Inflammatory macrophage treated with lipopolysaccharide for 1 hour (primary cell): ENCODE data around the gene EXD3.
"Not testable (repeated sequence)": the region's sequence is repeated elsewhere in the genome, so short reads cannot be mapped to it uniquely, and the experiment has no call there.

Source experiments
- DNase-seq, 2 donors: peaks; one replicate each; pipeline ENCODE4 v3.0.0-alpha.2; 2020 to 2022

EXD3 gene

DNA sequence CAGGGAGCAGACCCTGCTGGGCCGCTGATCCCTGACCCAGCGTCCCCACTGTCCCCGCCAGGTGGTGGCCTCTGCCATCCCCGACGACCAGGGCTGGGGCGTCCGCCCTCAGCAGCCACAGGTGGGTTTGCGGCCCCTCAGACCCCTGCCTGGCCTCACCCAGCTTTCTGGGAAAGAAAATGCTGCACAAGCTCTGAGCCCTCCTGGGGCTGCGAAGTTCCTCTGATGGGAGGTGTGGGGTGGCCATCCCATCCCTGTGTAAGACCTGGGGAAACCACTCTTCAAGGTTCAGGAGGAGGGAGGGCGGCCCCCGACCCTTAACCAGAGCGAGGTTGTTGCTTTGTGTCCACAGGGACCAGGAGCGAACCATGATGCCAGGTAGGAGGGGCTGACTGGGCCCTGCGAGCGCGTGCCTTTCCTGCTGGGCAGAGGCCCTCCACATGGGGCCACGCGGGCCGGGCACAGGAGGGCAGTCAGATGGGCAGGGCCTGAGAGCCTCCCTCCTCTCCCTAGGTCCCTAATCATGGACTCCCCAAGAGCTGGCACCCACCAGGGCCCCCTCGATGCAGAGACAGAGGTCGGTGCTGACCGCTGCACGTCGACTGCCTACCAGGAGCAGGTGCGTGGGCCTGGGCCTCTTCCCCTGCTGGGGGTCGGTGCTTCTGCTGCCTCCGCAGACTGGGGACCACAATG lies 7.9 kb upstream of the EXD3 start:
- no peak for DNase-seq

DNA sequence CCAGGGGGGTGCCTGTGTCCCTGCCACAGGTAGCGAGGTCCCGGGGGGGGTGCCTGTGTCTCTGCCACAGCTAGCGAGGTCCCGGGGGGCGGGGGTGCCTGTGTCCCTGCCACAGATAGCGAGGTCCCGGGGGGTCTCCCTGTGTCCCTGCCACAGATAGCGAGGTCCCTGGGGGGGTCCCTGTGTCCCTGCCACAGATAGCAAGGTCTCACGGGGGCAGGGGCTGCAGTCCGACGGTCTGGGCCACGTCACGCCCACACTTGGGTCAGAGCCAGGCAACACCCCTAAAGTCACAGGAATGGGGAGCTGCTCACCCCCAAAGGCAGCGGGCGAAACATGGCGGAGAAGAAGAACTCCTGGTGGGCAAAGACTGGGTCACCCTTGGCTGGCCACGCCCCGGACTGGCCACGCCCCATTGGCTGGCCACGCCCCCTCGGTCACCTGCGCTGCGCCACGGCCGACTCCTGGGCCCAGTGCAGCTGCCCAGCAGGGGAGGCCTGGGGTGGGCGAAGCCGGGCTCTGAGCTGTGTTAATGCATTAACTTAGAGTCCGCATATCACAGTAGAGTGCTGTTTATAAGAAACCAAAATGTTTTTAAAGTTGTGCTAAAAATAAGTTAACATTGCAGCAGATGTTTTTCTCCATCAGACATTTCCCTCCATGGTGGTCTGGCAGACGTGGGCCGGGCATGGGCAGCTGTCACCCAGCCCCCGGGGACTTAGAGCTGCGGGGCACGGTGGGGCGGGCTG lies 7.2 kb upstream of the EXD3 start:
- no peak for DNase-seq

DNA sequence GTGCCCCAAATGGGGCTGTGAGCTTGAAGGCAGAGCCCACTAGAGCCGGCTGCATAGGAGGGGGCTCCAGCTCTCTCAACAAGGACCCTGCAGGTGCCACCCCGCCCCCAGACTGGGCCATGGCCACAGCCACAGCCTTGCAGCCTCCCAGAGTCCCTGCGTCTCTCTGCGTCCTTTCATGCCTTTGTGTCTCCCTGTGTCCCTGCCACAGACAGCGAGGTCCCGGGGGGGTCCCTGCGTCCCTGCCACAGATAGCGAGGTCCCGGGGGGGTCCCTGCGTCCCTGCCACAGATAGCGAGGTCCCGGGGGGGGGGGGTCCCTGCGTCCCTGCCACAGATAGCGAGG lies 6.6 kb upstream of the EXD3 start:
- DNase-seq, result no peak

DNA sequence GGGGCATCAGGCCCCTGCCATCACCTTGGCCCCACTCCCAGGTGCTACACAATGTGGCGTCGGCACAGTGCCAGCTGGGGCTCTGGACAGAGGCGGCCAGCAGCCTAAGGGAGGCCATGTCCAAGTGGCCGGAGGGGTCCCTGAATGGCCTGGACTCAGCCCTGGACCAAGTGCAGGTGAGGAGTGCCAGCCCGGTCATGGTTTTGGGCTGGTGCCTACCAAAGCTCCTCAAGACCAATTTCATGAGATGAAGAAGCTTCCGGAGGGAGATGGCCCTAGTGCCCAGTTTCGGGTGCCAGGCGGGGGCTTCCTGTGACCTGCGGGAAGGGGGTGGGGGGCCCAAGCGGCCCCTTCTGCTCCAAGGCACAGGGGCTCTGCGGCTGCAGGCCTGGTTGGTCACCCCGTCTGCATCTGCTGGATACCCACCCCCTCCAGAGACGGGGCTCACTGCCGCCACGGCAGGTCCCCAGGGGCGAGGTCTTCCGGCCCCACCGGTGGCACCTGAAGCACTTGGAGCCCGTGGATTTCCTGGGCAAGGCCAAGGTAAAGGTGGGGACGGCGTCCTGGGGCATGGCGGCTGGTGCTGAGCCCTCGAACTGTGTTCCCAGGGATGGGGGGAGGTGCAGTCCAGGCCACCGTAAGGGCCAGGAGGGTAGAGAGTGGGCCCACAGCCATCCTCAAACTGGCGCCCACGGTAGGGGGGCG lies 6.0 kb upstream of the EXD3 start:
- DNase-seq, result no peak

DNA sequence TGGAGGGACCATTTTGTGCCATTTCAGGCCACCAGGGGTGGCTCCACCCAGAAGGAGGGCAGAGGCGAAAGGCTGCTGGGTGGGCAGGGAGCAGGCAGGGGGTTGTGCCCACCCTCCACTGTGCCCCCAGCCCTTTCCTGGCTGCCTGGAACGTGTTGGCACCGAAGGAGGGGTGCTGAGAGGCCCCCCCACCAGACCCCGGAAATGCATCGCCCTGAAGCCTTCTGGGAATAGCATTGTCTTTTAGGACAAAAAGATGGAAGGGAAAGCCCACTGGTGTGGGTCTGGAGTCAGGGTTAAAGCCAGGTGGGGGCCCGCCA lies 5.3 kb upstream of the EXD3 start:
- DNase-seq, result no peak

DNA sequence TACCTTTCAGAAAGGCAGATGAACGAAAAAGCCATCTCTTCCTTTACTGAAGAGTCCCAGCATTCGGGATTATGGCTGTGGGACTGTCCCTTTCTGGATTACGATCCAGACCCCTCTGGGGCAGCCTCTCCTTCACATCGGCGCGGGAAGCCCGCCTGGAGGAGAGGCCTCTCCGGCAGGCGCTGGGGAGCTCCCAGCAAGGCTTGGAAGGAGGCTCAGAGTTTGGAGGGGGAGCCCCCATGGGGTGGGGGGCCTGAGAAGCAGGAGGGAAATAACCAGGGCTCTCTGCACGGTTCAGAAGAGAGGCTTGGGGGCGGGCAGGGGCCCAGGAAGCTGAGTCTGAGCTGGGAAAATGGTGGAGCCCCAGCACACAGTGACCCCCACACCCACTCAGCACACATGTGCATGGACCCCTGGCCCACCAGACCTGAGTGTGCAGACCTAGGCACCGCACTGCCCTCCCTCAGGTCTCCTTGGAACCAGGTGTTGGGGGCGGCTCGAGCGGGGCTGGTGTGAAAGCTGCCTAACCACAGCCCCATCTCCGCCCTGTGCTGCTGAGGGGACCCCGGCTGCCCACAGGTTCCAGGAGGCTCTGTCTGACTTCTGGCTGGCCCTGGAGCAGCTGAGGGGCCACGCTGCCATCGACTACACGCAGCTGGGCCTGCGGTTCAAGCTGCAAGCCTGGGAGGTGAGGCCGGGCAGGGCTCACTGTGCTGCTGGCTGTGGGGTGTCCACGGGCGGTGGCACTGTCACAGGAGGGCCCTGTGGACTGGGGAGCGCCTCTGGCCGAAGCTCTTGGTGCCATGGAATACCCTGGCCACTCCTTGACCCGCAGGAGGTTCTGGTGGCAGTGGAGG lies 4.7 kb upstream of the EXD3 start:
- DNase-seq, result no peak

DNA sequence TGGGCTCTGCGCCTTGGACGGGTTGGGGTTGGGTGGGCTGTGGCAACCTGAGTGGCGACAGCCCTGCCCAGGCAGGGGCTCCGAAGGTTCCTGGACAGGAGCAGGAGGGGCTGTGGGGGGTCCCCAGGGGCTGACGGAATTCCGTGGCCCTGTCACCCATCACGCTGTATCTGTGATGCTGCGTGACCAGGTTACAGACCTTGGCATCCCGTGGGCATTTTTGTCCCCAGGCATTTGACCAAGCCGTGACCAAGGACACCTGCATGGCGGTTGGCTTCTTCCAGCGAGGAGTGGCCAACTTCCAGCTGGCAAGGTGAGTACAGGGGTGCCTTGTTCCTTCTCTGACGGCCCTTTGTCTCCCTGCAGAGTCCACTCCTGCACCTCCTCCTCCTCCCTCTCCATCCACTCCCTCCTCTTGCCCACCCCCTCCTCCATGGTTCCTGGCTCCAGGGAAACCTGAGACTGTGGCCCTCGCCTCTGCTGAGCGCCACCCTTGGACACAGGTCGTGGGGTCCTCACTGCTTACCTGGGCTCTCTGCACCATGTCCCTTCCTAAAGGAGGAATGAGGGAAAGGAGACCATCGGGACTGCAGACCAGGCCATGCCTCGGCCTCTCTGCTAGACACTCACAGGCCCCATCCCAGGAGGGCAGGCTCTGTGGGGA lies 3.2 kb upstream of the EXD3 start:
- DNase-seq, result no peak

DNA sequence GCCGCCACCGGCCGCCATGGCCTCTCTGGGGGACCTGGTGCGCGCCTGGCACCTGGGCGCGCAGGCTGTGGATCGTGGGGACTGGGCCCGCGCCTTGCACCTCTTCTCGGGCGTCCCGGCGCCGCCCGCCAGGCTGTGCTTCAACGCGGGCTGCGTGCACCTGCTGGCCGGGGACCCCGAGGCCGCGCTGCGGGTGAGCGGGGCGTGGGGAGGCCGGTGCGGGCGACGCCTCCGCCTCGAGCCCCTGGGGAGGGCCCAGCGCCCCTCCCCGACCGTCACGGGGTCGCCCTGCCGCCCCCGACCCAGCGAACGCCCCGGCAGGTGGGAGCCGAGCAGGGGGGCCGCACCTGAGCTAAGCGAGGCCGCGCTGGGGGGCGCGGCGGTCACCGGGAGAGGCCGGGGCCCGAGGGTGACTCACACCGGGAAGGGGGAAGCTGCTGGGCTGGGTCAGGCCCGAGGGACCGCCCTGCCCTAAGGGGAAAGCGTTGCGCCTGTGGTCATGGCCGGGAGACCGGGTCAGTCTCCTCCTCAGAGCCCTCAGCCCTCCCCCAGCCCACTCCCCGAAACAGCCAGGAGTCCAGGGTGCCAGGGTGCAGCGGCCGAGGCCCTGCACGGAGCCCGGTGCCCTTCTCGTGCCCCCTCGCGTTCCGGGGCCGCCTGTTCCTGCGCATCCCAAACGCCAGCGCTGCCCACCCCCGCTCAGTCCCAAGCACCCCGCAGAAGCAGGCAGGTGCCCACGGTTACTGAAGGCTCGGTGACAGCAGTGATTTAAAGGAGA lies 741 bp upstream of the EXD3 start:
- DNase-seq, result peak in 1 of 2 donors; percentile 17

DNA sequence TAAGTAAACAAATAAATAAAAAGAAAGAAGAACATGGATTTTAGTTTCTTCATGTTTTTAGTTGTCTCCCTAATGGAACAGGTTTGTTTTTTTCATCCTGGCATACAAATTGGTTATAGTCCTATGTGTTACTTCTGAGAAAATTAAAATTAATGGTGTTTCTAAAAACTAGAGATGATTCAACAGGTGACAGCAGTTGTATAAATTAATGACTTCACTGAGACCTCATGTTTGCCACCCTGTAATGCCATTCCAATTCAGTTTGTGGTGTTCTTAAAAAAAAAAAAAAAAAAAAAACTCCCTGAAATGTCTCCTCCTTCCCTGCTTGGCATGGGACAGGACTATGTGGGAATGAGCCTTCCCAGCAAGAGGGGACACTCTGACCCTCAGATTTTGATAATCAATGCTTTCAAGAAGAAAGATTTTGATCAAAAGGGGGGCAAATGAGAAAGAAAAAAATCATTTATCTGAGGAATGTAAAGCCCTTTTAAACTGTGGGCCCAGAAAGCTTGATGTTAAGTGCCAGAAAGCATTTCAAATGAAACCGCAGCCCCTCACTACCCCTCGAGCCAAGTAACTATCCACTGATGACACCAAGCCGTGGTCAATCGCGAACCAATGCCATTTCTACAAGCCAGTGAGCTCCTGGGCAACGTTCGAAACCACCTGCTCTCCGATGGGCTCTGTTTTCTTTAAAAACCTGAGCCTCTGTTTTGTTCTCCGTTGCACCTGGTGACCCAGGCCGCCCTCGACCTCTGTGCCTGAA lies 941 bp downstream of the EXD3 start:
- DNase-seq, result no peak

DNA sequence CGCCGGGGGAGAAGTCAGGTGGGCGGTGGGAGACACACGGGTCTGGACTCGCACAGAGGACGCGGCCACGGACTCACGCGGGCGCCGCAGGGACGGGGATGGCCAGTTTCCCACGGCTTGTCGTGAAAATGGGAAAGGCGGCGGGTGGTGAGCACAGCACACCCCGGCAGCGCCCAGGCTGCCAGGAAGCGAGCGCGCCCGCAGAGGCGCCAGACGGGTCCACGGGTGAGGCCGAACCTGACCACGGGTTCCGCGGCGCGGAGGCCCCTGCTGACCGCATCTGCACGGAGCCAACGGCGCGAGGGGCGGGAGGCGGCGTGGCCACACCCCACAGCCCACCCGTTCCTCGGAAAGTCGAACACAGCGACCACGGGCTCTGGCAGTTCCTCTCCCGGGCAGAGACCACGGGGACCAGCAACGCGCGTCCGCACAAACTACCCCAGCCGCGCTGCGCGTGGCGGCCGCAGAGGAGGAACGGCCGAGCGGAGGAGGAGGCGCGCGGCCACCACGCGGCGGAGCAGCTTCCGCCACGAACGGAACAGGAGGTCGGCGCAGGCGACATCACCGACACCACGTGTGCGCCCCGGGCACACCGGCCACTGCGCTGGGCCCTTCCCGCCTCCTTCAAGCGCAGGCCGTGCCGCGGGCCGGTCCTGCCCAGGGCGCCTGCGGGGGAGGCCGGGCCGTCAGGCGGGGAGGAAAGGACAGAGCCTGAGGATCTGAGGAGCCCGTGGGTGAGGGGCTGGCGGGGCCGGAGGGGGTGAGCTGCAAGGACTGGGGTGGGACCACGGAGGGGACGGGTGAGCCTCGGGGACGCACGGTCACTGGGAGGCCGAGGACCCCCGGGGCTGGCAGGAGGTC lies 5.6 kb downstream of the EXD3 start:
- DNase-seq, result no peak

DNA sequence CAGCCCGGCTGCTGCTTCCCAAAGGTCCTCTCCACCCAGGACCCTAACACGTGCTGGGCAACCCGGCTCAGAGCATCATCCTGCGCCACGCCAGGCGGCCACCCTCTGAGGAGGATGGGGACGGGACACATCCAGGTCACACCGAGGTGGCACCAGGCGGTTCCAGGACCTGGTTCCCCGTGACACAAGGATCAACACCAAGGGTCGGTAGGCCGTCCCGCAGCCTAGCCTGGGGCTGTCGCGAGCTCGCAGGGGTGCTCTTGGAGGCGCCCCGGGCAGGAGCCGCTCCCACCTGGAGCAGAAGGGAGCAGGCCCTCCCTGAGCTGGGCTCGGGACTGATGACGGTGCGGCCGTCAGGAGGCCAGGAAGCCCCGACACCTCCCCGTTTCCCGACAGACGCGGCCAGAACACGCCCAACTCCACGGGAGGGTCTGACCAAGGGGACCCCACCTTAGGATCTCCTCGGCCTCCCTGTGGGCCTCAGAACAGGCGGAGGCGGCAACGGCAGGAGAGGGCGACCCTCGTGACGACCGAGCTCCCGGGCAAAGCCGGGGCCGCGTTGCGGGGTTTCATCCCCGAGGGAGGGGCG lies 6.3 kb downstream of the EXD3 start:
- DNase-seq, result no peak

DNA sequence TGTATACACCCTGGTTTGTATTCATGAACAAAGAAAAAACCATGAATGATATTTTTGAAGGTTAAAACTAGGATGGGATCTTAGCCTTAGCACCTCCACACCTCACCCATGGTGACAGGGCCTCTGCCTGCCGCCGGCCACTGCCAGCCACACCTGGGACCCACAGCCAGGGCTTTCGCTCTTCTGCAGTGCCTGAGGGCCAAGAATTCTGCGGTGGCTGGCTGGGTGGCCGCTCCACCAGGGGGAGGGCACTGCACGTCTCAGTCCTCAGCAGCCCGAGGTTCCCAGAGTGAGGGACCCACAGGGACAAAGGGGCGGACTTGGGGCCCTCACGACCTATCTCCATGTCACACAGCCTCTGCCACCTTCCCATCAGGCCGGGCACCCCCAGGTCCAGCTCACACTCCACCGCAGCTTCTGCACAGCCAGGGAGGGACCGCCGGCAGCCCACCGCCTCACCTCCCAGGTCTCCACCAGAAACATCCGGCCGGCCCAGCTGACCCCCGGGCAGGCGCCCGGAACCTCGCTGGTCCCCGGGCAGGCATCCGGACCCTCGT lies 6.9 kb downstream of the EXD3 start:
- no peak for DNase-seq

DNA sequence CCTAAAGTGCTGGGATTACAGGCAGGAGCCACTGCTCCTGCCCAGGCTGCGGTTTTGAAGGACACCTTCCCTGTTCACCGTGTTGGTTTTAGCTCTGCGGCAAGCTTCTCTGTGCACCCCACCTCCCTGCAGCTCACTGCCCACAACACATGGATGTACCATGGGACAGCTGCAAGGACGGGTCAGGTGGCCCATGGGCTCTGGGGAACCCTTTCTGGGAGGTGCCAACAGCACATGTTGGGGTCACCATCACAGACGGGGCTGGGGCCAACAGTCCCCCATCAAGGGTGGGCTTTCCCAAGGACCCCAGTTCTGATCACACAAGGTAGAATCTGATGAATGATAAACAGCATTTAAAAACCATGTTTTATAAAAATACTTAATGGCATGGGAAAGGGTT lies 7.5 kb downstream of the EXD3 start:
- no peak for DNase-seq

DNA sequence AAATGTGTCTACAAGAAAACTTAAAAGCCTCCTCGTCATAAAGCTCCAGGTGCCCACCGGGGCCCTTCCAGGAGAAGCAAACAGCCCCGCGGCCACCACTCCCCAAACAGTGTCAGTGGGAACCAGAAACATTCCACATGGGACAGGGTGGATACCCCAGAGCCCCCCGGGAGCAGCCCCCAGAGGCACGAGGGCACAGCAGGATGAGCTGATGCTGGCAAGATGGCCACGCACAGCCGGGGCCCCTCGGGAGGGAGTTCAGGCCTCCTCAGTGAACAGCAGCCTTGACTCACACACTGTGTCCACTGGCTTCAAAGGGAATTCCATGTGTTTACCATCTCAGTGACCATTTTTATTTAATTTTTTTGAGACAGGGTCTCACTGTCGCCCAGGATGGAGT lies 10.5 kb downstream of the EXD3 start:
- no peak for DNase-seq

DNA sequence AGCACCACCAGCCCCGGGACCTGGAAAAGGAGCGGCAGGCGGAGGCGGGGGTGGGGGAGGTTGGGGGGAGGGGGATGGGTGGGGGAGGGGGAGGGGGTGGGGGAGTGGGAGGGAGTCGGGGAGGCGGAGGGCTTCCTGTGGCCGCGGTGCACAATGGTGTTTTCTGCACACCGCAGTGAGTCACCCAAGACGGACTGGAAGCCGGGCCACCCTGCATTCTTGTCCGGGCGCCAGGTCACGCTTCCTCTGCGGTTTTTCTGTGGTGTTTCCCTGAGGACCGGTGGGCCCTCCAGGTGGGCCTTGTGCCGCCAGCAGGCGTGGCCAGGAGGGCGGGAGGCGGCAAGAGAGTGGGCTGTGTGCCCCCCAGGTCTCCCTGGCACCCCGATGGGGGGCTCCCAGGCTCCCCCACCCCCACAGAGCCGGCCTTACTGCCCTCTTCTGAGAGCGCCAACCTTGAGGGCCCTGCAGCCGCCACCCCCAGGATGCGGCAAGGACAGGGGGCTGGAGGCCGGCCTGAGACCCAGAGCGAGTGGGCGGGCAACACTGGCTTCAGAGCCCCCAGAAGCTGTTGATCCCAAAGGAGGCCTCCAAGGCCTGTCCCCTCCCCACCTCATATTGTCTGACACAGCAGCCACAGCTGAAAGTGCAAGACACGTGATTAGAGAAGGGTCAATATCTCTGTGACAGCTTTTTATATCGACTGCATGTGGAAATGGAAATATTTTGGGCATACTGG lies 11.1 kb downstream of the EXD3 start:
- DNase-seq, result peak in 1 of 2 donors; percentile 28

DNA sequence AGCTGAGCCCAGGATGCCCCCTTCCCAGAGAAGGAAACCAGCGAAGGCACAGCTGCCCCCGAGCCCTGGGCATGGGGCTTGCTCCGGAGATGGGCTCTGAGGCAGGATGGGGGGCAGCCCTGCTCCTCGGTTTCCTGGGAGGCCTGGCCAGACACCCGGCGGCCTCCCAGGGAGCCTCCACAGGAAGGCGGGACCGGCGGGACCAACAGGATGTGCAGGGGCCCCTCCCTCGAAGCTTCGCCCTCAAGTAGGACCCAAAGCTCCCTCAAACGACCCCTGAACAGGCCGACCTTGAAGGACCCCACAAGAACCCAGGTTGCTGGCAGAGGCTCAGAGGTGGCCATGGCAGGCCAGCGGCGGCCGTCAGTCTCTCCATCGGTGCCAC lies 11.7 kb downstream of the EXD3 start:
- no peak for DNase-seq

DNA sequence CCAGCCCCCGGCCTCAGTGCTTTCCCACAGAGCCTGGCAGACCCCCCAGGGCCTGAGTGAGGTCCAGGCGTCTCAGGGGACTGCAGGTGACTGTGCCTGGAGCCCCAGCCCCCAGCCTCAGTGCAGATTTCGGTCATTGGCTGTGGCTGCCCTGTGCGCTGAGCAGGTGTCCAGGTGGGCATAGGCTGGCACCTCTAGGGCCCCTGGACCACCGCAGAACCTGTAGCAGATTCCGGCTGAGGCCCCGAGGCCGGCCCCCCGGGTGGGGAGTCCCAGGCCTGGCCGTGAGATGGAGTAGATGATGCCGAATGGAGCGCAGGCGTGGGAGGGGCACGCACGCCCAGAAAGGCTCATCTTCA lies 12.1 kb downstream of the EXD3 start:
- DNase-seq, result no peak

DNA sequence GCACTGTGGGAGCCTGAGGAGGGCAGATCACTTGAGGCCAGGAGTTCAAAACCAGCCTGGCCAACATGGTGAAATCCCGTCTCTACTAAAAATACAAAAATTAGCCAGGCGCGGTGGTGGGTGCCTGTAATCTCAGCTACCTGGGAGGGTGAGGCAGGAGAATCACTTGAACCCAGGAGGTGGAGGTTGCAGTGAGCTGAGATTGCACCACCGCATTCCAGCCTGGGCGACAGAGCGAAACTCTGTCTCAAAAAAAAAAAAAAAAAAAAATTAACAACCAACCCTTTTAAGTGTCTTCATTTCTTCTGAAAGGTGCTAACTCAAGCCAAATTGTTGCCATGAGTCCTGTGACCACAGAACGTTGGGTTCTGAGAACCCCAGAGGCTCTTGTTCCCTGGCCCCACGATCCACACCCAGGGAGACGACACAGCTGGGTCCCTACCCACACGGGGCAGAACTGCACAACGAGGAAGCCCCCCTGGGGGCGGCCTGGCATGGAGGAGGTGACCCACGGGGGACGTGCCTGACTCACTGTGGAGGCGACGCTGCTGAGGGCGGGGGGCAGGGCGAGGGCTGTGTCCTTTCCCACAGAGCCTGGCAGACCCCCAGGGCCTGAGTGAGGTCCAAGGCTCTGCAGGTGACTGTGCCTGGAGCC lies 12.6 kb downstream of the EXD3 start:
- not testable (repeated sequence) for DNase-seq
